NCI-H146 (cell line): Measurements from ENCODE around the gene G3BP2.
A peak's percentile ranks its signal among the peaks of the same experiment; 100 is the strongest.
"Not testable (repeated sequence)": the region's sequence is repeated elsewhere in the genome, so short reads cannot be mapped to it uniquely, and the experiment has no call there.

ENCODE experiments used
- DNase-seq: peaks from one replicate; lab custom pipeline; 2025; lab: John Stamatoyannopoulos, UW

Gene G3BP2

GRCh38 chr4:75673027-75673958 is at the start of gene G3BP2:
Gene G3BP2, minus strand, starts transcription at chr4:75673411. Its CDS starts 11,386 bp downstream, at chr4:75662025.
- peak; percentile 99 for DNase-seq

DNA sequence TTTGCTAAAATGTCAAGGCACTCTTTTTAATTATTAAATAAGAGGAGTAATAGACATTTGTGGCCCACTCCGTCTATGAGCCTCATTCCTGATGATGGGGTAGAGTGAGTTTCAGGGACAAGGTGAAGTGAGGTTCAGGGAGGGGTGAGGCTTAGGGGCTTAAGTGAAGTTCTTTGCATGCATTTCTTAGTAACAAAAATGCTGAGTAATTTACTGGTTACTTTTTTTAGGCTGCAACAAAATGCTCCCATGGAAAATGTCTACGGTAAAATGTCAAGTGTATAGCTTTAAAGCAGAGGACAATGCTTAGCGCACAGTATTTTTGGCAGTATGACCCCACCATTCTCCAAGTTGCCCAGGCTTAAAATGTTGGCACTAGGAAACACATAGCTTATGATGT is 49.2 kb upstream of the G3BP2 start:
- DNase-seq: no peak

GRCh38 chr4:75718529-75718928 is 45.3 kb upstream of the G3BP2 start:
- DNase-seq: no peak

- DNase-seq: no peak
Observed at GRCh38 chr4:75717408-75717807, 44.2 kb upstream of the G3BP2 start.

- not testable (repeated sequence) for DNase-seq
Observed at GRCh38 chr4:75716054-75716453, 42.8 kb upstream of the G3BP2 start.

- no peak for DNase-seq
Observed at GRCh38 chr4:75715105-75715799, 42.0 kb upstream of the G3BP2 start.

GRCh38 chr4:75714704-75715103 is 41.5 kb upstream of the G3BP2 start:
- no peak for DNase-seq

- no peak for DNase-seq
Observed at GRCh38 chr4:75714011-75714410, 40.8 kb upstream of the G3BP2 start.

GRCh38 chr4:75710246-75710645 is 37.0 kb upstream of the G3BP2 start:
- DNase-seq: no peak

DNA sequence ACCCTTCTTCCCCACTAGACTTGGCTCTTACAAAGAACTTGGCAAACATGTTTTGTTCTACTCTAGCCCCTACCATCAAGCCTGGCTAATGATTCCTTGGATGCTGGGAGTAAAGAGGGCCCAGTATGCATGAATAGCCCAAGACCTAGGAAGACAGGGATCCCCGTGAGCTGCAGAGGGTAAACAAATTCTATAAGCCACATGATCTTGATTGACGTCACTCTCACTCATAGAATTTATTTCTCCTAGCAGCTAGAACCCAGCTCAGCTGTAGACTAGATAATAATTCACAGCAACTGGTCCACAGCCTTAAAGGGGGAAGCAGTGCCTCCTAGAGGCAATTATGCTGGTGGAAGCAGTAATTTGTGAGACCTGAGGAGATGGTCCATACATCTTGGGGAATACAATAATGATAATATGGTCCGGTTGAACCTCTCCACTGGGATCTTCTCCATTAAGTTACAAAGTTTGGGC is 35.0 kb upstream of the G3BP2 start:
- no peak for DNase-seq

GRCh38 chr4:75705198-75705977 is 32.2 kb upstream of the G3BP2 start:
- no peak for DNase-seq

GRCh38 chr4:75702919-75703411 is 29.8 kb upstream of the G3BP2 start:
- no peak for DNase-seq

- no peak for DNase-seq
Observed at GRCh38 chr4:75699299-75699698, 26.1 kb upstream of the G3BP2 start.

DNA sequence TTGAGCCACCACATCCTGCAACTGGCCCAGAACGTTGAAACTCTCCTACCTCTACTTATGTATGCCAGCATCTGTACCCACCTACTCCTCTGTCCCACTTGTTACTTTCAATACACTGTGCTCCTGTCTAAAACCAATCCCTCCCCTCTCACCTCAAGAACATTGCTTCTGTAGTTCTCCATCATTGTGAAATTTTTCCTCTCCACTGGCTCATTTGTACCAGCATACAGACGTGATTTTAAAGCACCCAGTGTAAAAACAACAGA is 25.7 kb upstream of the G3BP2 start:
- DNase-seq: no peak

DNA sequence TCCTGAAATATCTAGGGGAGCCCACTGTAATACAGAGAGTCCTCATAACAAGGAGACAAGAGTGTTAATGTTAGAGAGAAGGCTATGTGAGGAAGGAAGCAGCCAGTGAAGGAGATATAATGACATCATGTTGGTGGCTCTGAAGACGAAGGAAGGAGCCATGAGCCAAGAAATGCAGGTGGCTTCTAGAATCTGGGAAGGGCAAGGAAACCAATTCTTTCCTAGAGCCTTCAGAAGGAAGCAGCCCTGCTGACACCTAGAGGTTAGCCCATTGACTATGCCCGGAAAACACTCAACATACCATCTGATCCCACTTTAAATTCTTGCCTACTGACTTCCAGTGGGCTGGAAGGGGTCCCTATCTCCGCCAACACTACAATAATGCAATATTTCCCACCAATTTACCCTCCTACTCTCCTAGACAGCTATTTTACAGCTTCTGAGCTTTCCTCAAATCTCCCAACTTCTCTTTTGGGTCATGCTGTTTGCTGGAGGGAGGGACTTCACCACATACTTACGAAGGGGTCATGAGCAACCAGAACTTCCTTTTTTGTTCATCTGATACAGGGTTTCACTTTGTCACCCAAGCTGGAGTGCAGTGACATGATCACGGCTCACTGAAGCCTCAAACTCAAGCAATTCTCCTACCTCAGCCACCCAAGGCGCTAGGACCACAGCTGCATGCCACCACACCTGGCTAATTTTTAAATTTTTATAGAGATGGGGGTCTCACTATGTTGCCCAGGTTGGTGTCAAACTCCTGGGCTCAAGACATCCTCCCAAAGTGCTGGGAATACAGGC is 25.2 kb upstream of the G3BP2 start:
- no peak for DNase-seq

- DNase-seq: no peak
Observed at GRCh38 chr4:75696581-75696980, 23.4 kb upstream of the G3BP2 start.

- no peak for DNase-seq
Observed at GRCh38 chr4:75696071-75696470, 22.9 kb upstream of the G3BP2 start.

- DNase-seq: not testable (repeated sequence)
Observed at GRCh38 chr4:75692066-75692465, 18.9 kb upstream of the G3BP2 start.

GRCh38 chr4:75687125-75687524 is 13.9 kb upstream of the G3BP2 start:
- not testable (repeated sequence) for DNase-seq

DNA sequence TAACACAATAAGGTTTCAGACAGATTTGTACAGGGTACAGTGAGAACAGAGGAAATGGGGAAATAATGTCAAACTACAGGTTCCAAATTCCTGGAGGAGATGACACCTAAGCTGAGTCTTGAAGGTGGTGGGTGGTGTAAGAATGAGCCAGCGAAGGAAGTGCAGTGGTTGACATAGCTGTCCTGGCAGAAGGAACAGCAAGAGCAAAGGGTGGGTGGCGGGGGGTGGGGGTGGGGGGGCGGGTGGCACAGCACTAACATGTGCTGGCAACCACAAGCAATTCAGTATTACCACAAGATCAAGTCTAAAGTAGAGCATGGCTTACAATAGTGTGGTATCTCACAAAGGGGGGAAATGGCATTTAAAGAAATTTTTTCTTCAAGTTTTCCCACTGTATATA is 13.1 kb upstream of the G3BP2 start:
- DNase-seq: no peak

DNA sequence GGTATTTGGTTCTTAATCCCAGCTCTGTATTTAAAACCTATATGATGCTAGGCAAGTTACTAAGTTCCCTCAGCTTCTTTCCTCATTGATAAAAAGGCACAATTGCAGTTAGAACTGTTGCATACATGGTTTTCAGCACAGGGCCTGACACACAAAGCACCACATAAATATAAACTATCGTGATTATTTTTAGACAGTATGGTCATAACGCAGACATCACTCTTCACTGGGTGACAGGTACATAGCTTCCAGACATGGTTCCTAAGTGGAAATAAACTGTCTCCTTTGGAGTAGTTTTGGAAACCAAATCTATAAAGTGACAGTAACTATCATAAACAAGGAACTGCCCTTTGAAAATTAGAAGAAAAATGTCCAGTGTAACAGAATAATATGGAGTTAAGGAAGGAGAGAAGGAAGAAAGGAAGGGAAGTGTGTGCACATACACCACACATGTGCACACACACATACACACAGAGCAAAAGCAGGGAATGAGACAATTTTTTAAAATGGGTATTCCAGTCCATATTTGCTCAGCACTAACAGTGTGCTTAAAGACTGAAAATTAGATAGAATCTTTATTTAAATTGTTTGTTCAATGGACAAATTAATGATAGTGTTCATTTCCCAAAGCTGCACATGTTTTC is 12.5 kb upstream of the G3BP2 start:
- no peak for DNase-seq
